MCF 10A (cell line): ENCODE measurements around the gene LRFN3. TPM values are rescaled to one million over a fixed set of nuclear protein-coding genes. Genes with fewer than 3 reads are reported as not detected.

Source experiments
- BruUV-seq: library from RNA; stranded (reverse); fragments of 400-500 nt; replicated peaks from 2 replicates; lab custom pipeline; 2021; lab: Mats Ljungman, UMichigan
- CTCF ChIA-PET: fragments of 300-600 bp; sonication (Branson Sonifier 250); formaldehyde crosslinking; extraction: SDS; loops from one replicate; lab custom pipeline; 2021; ENCODE audit warnings: antibody characterized with exemption, inconsistent platforms; lab: Yijun Ruan, JAX
- POLR2A ChIA-PET: fragments of 300-600, 350-650 bp; sonication (Branson Sonifier 250); formaldehyde crosslinking; extraction: SDS; loops from one replicate; lab custom pipeline; 2020; ENCODE audit warnings: antibody characterized with exemption, inconsistent platforms; lab: Yijun Ruan, JAX
- DNase-seq: peaks from one replicate; pipeline ENCODE4 v3.0.0-alpha.2; 2018; ENCODE audit not compliant: unreplicated experiment
- H3K27ac Mint-ChIP-seq: one replicate; pipeline ENCODE4 v1.8.0; 2022; ENCODE audit warnings: mild to moderate bottlenecking, low read depth, mixed read lengths; ENCODE audit not compliant: unreplicated experiment
- H3K27me3 Mint-ChIP-seq: one replicate; pipeline ENCODE4 v1.8.0; 2022; ENCODE audit warnings: mixed read lengths; ENCODE audit not compliant: insufficient read depth, unreplicated experiment
- H3K36me3 Mint-ChIP-seq: one replicate; pipeline ENCODE4 v1.8.0; 2022; ENCODE audit warnings: mild to moderate bottlenecking, moderate library complexity, mixed read lengths; ENCODE audit not compliant: insufficient read depth, unreplicated experiment
- H3K4me1 Mint-ChIP-seq: one replicate; pipeline ENCODE4 v1.8.0; 2022; ENCODE audit warnings: mixed read lengths; ENCODE audit not compliant: insufficient read depth, unreplicated experiment
- H3K4me3 Mint-ChIP-seq: one replicate; pipeline ENCODE4 v1.8.0; 2022; ENCODE audit warnings: mild to moderate bottlenecking, moderate library complexity, mixed read lengths; ENCODE audit not compliant: unreplicated experiment
- H3K9me3 Mint-ChIP-seq: one replicate; pipeline ENCODE4 v1.8.0; 2022; ENCODE audit warnings: mixed read lengths; ENCODE audit not compliant: unreplicated experiment
- CTCF ChIP-seq: fragments of 200-600 bp; IDR thresholded peaks from one replicate; pipeline ENCODE4 v1.8.0; 2022; ENCODE audit warnings: antibody characterized with exemption, mild to moderate bottlenecking; ENCODE audit not compliant: unreplicated experiment
- intact Hi-C: fragments of 100-400 bp; cut with micrococcal nuclease; formaldehyde crosslinking; loops from 2 replicates; pipeline ENCODE4 v1.14.1; 2022
- total RNA-seq: library from RNA; stranded (reverse); gene quantifications from 2 replicates; pipeline ENCODE4 v1.2.3, GENCODE V29; 2022

The LRFN3 gene
- total RNA-seq, 1 experiment from 2014 or later = 7.4 TPM

DNA sequence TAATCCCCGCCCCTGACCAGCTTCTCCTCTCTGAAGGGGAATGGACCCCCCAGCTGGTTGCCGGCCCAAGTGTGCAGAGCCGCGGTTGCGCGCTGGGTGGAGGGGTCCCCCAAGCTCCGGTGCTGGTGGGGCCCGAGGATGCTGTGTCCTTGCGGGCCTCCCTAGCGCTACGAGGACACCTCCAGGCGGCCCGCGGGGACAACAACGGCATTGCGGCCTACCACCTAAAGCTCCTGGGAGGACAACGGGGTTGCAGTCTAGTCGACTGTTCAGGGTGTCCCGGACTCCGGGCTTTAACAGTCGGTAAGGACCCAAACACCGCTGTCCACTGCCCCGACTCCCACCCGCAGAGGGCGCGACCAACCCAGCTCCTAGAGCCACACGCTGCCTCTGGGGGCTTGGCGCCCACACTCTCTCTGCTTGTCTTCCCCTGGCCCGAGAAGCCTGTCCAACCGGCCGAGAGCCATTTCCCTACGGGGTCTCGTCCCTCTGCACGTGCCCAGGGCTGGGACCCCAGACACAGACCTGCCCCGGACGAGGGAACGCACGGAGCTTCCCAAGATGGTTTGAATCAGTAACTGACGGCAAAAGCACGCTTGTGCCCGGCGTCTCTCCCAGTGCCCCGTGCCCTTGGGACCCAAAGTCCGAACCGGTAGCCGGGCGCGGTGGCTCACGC lies 57.9 kb downstream of the LRFN3 start:
- Mint-ChIP-seq H3K27me3 (no peaks in the 10 kb centered on the region), H3K27ac (no peak overlapping the region), H3K9me3 (peaks cover 7% of the 10 kb centered on the region), H3K36me3 (peaks cover 25% of the 10 kb centered on the region), H3K4me3 (peak overlapping the region; percentile 86), H3K4me1 (peaks cover 15% of the 10 kb centered on the region)
- DNase-seq = no peak
- no peak for TF ChIP-seq CTCF
- intact Hi-C loops = no loop called here
- no TSS peak for BruUV-seq
- ChIA-PET POLR2A (interaction anchor here (0.6 to 0.8 kb wide), 3 partner anchors 20 to 507 kb away, joined by 3 to 4 read pairs (median 3); partner anchors contain the start of gene ALKBH6), CTCF (interaction anchor here (0.6 to 1.2 kb wide), 2 partner anchors 93 to 630 kb away, joined by 3 to 6 read pairs; no protein-coding TSS in a partner anchor)

Other genes starting within 250 kb of the LRFN3 start
- gene ZBTB32, start 231.8 kb upstream of the LRFN3 start, total RNA-seq = not detected in 2 replicates
- 36.0 TPM in 2 replicates for gene KMT2B, start 218.4 kb upstream of the LRFN3 start, total RNA-seq
- 3.6 and 4.2 TPM in 2 replicates for gene IGFLR1, start 193.9 kb upstream of the LRFN3 start, total RNA-seq
- 32.0 and 37.5 TPM in 2 replicates for gene U2AF1L4, start 191.0 kb upstream of the LRFN3 start, total RNA-seq
- 65.0 and 86.9 TPM in 2 replicates for gene PSENEN, start 190.7 kb upstream of the LRFN3 start, total RNA-seq
- 19.6 and 24.6 TPM in 2 replicates for gene LIN37, start 187.8 kb upstream of the LRFN3 start, total RNA-seq
- gene HSPB6, start 179.3 kb upstream of the LRFN3 start, total RNA-seq = 0.21 TPM in 1 of 2 replicates, not detected in the other
- gene PROSER3, start 178.2 kb upstream of the LRFN3 start, total RNA-seq = 33.8 and 37.3 TPM in 2 replicates
- 5.4 and 5.6 TPM in 2 replicates for gene ARHGAP33, start 160.8 kb upstream of the LRFN3 start, total RNA-seq
- not detected in 2 replicates for gene PRODH2, start 123.5 kb upstream of the LRFN3 start, total RNA-seq
- not detected in 2 replicates for gene NPHS1, start 83.9 kb upstream of the LRFN3 start, total RNA-seq
- gene KIRREL2, start 79.5 kb upstream of the LRFN3 start, total RNA-seq = not detected in 2 replicates
- gene APLP1, start 67.8 kb upstream of the LRFN3 start, total RNA-seq = 1.3 and 2.4 TPM in 2 replicates
- 6.4 and 8.4 TPM in 2 replicates for gene NFKBID, start 35.8 kb upstream of the LRFN3 start, total RNA-seq
- gene HCST, start 33.8 kb upstream of the LRFN3 start, total RNA-seq = not detected in 2 replicates
- not detected in 2 replicates for gene TYROBP, start 28.1 kb upstream of the LRFN3 start, total RNA-seq
- gene SDHAF1, start 58.8 kb downstream of the LRFN3 start, total RNA-seq = 14.4 and 15.0 TPM in 2 replicates
- gene SYNE4, start 72.4 kb downstream of the LRFN3 start, total RNA-seq = 0.14 and 0.91 TPM in 2 replicates
- gene ALKBH6, start 77.8 kb downstream of the LRFN3 start, total RNA-seq = 16.5 and 20.9 TPM in 2 replicates
- gene CLIP3, start 96.5 kb downstream of the LRFN3 start, total RNA-seq = 1.2 and 2.3 TPM in 2 replicates
- 4.0 and 4.7 TPM in 2 replicates for gene THAP8, start 117.9 kb downstream of the LRFN3 start, total RNA-seq
- gene WDR62, start 118.5 kb downstream of the LRFN3 start, total RNA-seq = 5.2 and 6.2 TPM in 2 replicates
- gene OVOL3, start 174.8 kb downstream of the LRFN3 start, total RNA-seq = not detected in 2 replicates
- 112 and 126 TPM in 2 replicates for gene POLR2I, start 178.5 kb downstream of the LRFN3 start, total RNA-seq
- 101 and 122 TPM in 2 replicates for gene TBCB, start 179.1 kb downstream of the LRFN3 start, total RNA-seq
- gene CAPNS1, start 203.7 kb downstream of the LRFN3 start, total RNA-seq = 666 and 788 TPM in 2 replicates
- gene COX7A1, start 216.1 kb downstream of the LRFN3 start, total RNA-seq = not detected in 2 replicates